ENCODE data around the gene PER1.

The PER1 gene, protein sequence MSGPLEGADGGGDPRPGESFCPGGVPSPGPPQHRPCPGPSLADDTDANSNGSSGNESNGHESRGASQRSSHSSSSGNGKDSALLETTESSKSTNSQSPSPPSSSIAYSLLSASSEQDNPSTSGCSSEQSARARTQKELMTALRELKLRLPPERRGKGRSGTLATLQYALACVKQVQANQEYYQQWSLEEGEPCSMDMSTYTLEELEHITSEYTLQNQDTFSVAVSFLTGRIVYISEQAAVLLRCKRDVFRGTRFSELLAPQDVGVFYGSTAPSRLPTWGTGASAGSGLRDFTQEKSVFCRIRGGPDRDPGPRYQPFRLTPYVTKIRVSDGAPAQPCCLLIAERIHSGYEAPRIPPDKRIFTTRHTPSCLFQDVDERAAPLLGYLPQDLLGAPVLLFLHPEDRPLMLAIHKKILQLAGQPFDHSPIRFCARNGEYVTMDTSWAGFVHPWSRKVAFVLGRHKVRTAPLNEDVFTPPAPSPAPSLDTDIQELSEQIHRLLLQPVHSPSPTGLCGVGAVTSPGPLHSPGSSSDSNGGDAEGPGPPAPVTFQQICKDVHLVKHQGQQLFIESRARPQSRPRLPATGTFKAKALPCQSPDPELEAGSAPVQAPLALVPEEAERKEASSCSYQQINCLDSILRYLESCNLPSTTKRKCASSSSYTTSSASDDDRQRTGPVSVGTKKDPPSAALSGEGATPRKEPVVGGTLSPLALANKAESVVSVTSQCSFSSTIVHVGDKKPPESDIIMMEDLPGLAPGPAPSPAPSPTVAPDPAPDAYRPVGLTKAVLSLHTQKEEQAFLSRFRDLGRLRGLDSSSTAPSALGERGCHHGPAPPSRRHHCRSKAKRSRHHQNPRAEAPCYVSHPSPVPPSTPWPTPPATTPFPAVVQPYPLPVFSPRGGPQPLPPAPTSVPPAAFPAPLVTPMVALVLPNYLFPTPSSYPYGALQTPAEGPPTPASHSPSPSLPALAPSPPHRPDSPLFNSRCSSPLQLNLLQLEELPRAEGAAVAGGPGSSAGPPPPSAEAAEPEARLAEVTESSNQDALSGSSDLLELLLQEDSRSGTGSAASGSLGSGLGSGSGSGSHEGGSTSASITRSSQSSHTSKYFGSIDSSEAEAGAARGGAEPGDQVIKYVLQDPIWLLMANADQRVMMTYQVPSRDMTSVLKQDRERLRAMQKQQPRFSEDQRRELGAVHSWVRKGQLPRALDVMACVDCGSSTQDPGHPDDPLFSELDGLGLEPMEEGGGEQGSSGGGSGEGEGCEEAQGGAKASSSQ (N-terminal part only)

GRCh38 chr17:8152112-8152775, at the start of gene PER1:
TSS of gene PER1 (minus strand) at chr17:8152404. CDS start at chr17:8150706, 1,698 bp downstream.
- no peak for DNase-seq (ENCODE audit: low read depth, low spot score)

- DNase-seq (ENCODE audit: low read depth, low spot score), result no peak
These were observed 40.0 kb upstream of the PER1 start for GRCh38 chr17:8192070-8192815.

DNA sequence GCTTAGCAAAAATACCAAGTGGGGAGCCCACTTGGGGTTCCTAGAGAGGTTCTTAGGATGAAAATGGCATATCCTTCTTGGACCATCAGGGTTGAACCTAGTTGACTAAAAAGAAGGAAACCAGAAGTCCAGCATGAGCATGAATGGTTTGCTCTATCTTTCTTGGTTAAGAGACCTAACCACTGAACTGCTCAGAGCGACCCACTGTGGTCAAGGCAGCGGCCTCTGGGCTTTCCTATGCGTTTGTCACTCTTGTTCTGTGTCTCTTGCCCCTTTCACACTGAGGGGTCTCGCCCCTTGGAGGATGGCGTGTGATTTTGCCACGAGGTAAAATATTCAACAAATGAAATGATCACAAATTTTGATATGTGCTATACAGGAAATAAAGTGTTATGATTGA, 38.3 kb upstream of the PER1 start:
- DNase-seq (ENCODE audit: low read depth, low spot score), result no peak

DNA sequence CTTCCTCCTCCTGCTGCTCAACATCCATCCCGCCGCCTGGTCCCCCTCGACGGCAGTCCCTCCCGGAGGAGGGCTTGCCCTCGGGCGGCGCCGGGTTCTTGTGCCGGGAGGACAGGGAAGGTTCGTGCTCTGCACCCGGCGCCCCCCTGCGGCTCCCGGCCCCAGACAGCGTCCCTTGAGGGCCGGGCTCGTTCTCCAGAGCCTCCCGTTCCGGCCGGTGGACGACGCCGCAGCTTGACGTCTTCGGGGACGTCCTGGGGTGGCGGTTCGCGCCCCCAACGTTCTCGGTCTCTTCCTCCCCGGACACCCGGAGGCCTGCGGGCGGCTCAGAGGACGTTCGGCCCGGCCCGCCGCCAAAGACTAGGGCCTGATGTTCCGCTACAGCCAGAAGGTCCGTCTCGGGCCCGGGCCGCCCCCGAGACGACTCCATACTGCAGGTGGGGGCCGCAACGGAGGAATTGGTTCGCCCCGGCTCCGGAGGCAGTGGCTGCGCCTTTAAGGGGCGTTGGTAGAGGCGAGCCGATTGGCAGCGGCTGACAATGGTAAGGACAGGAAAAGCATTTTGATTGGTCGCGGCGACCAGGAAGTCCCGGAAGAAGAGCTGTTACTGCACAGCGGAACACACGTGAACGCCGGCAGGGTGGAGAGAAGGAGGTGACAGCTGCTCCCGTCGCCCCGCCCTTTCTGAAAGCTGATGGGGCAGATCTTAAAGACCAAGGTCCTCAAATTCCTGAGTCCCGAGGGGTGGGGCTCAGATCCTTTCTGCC, 37.7 kb upstream of the PER1 start, which contains the start of gene BORCS6:
Gene BORCS6, minus strand, starts transcription at position 470 of the 767 bp plus-strand sequence. Its CDS starts 40 bp downstream, at position 430.
- no peak for DNase-seq (ENCODE audit: low read depth, low spot score)

DNA sequence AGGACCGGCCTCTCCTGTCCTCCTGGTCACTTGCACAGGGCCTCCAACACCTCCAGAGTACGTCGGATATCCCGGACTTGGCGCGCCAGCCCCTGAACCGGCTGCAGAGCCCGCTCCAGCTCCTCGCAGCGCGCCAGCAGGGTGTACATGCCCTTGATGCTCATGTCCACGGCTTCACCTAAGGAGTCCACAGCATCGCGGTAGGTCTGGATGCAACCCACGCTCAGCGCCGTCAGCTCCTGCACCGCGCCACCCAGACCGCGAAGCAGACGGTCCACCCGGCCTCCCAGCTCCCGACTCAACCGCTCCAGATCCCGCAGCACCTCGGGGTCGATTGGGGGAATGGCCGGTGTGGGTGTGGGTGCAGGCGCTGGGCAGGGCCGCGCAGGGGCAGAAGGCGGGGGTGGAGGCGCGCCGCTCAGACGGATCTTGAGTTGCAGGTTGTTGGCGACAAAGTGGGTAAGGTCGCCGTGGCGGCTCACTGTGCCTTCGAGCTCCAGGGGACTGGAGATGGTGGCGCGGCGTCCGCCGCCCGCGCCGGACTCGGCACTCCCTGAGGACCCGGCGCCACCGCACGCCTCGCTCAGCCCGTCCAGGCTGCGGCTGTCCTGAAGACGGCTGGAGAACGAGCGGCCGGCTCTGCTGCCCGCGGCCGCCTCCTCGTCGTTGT, 37.0 kb upstream of the PER1 start:
- no peak for DNase-seq (ENCODE audit: low read depth, low spot score)

- no peak for DNase-seq (ENCODE audit: low read depth, low spot score)
These were observed 36.1 kb upstream of the PER1 start for GRCh38 chr17:8188263-8188839.

DNA sequence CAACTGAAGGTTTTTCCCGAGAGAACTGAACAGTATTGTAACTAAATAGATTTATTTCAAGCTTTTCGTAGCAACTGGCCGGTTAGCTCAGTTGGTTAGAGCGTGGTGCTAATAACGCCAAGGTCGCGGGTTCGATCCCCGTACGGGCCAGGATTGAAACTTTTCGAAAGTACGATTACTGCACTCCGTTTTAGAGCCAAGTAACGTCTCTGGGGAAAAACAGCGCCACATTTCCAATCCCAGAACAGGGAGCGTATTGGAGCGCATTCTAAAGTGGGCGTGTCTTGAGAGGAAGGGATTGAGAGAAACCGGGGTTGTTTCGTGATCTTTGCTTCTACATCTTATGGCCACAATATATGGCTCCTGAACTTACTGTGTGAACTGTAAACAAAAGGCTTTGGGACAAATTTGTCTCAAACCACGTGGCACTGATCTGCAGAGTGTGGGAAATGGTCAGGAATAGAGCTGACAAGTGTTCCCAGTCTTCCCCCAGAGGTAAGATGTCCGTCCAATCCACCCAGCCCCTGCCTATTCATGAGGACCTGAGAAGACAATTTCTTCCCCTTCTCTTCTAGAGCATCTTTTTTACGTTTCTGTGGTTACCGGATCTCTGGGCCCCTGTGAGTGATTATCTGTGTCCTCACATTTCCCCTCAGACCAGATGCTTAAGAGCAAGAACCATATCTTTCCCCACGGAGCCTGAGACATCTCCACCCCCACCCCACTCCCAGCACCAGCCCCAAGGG, 35.5 kb upstream of the PER1 start:
- no peak for DNase-seq (ENCODE audit: low read depth, low spot score)

DNA sequence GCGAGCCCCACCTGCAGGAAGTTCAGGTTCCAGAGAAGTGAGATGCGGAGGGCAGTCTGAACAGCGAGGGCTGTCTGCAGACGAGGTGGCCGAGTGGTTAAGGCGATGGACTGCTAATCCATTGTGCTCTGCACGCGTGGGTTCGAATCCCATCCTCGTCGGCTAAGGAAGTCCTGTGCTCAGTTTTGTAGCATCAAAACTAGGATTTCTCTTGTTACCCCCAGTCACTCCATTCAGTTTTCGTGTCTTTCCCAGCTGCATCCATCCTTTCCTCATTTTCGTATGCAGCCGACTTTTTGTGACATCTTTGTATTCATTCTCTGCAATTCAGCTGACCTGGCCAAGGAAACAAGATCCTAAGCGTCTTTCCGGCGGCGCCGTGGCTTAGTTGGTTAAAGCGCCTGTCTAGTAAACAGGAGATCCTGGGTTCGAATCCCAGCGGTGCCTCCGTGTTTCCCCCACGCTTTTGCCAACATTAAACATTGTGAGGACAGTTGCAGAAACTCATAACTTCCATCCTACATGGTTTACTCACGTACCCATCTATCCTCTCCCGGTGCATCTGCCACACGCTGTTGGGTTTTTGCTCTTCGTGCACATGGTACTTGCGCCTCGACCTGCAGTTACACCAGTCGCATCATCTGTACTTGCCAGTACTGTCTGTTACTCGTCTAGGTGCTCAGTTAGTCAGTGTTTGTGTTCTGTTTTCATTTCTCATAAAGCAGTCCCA, 34.7 kb upstream of the PER1 start:
- DNase-seq (ENCODE audit: low read depth, low spot score), result no peak

GRCh38 chr17:8186446-8186786, 34.2 kb upstream of the PER1 start:
- DNase-seq (ENCODE audit: low read depth, low spot score), result no peak

DNA sequence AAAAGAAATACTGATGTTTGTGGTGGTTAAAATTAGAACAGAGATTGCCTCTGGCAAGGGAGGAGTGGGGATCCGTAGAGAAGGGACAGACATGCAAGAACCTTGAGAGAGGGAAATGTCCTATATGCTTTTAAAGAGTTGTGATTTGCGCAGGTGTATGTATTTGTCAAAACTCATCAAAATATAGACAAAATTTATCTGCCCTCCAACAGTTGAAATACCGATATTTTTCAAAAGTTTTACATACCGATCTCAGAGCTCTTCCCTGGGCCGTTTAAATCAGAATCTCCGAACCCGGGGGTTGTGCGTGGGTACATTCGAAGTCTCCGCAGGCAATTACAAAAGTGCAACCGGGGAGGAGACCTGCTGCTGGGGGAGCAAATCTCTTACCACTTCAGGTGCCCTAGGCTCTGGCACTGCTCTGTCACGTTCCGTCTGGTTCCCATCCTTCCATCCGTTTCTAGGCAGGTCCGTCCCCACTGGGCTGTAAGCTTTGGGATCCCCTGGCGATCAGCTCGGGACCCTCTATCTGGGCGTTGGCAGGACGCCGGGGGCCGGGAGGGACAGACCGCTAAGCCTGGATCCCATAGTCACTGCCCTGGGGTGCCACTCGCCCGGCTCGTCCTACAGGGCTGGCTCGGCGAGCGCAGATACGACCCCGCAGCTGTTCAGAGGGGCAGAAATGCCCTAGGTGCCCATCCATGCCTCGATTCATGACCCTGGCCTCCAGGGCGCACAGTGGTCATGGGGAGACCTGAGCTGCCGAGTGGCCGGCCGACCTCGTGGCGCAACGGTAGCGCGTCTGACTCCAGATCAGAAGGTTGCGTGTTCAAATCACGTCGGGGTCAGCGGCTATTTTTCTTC, 33.6 kb upstream of the PER1 start:
- no peak for DNase-seq (ENCODE audit: low read depth, low spot score)

GRCh38 chr17:8176998-8177731, 25.0 kb upstream of the PER1 start:
- no peak for DNase-seq (ENCODE audit: low read depth, low spot score)

GRCh38 chr17:8176197-8176940, 24.2 kb upstream of the PER1 start, which contains the start of gene TMEM107:
TSS of gene TMEM107 (minus strand) at chr17:8176380. CDS start at chr17:8176286, 94 bp downstream.
- DNase-seq (ENCODE audit: low read depth, low spot score), result no peak

DNA sequence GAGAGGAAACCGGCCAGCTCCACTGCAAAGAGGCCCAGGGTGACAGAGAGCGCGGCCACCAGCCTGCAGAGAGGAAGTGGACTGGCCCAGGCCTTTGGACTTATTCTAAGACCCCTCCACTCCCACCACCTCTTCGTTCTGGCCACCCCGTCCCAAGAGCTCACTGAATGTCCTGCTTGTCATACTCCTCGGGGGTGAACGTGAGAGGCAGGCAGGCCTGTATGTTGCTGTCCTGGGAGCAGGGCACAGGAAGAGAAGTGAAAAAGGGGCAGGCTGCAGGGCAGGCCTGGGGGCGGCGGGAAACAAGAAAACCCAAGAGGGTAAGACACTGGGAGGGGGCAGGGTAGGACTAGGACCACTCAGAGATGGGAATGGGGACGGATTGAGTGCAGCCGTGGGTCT, 23.6 kb upstream of the PER1 start:
- no peak for DNase-seq (ENCODE audit: low read depth, low spot score)

GRCh38 chr17:8173871-8174322, 21.7 kb upstream of the PER1 start:
- DNase-seq (ENCODE audit: low read depth, low spot score), result no peak
